Measurements from ENCODE around the gene UBE2E2. TPM values are rescaled to one million over a fixed set of nuclear protein-coding genes. Genes with fewer than 3 reads are reported as not detected.

The UBE2E2 gene
- total and polyA plus RNA-seq, 2 donors (not counting 1 experiment from before 2014, with no cell fraction given) = 16.0 to 45.0 TPM

DNA sequence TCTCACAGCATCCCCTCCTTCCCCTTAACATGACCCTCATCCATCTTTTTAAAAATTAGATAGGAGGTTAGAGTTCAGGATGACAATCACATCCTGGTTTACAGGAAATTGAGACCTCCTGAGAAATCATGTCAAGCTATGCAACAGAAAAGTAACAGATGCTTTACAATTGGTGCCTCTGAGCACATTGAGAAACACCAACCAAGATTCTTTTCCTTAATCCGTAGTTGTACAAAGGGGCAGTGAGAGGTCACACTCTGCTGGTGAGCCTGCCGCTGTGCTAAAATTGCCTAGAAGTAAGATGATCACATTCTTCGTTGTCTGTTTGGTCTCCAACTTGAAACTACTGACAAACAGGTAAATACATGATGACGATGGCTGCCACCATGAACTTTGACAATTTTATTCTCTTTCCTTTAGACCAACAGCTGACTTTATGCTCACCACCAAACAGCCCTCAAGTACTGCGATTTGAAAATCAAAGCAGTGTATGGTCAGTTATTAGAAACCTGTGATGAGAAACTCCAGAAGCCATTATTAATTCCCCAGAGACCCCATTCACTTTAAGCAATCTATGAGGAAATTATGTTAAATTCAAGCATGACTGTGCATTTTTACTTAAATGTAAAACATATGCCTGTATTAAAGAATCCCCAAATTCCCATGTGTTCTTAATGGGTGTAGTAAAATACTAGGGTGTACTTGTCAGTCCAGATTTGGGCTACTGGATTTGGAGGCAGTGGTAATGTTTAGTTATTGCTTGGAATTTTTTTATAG is 392.0 kb downstream of the UBE2E2 start:
- Mint-ChIP-seq H3K4me1 (peaks cover 20% of the 10 kb centered on the region), H3K4me3 (no peak overlapping the region), H3K27me3 (no peaks in the 10 kb centered on the region), H3K9me3 (ENCODE audit: insufficient read depth) (no peaks in the 10 kb centered on the region), H3K27ac (no peak overlapping the region)
- intact Hi-C loops (cut with micrococcal nuclease) = no loop called here
- ATAC-seq (ENCODE audit: low read depth) (no peak), DNase-seq (no peak)
- Histone ChIP-seq H3K9ac (ENCODE audit: low read length) (no peak overlapping the region), H3K27me3 (replicated peaks in 1 of 4; ENCODE audit: control extremely low read depth in 1 of 4, control insufficient read depth in 3 of 4, insufficient read depth in 4 of 4, low read length in 3 of 4) (no peaks in the 10 kb centered on the region), H3K9me3 (ENCODE audit: control extremely low read depth in 1 of 3, control insufficient read depth in 2 of 3, insufficient read depth in 1 of 3, low read length in 2 of 3) (peaks cover 0 to 9% (median 0%) of the 10 kb centered on the region in 3 donors), H3K4me3 (ENCODE audit: control extremely low read depth in 1 of 5, extremely low read depth in 1 of 5, insufficient read depth in 1 of 5, low read depth in 2 of 5, low read length in 4 of 5) (no peak overlapping the region), H3K27ac (ENCODE audit: low read length in 2 of 2) (no peak overlapping the region), H3K36me3 (replicated peaks in 1 of 2; ENCODE audit: control extremely low read depth in 1 of 2, control insufficient read depth in 1 of 2, extremely low read depth in 1 of 2, insufficient read depth in 2 of 2, low read length in 1 of 2) (peaks cover 4% of the 10 kb centered on the region in 2 experiments), H3K4me2 (replicated peaks; ENCODE audit: low read depth, low read length, poor library complexity, severe bottlenecking) (no peak overlapping the region), H2AFZ (ENCODE audit: insufficient read depth, low read depth, low read length, poor library complexity, severe bottlenecking) (no peak overlapping the region), H4K20me1 (ENCODE audit: control insufficient read depth, insufficient read depth, low read length, poor library complexity, severe bottlenecking) (no peaks in the 10 kb centered on the region), H3K4me1 (ENCODE audit: control insufficient read depth in 2 of 2, insufficient read depth in 2 of 2, low read length in 2 of 2) (peaks cover 4 to 14% of the 10 kb centered on the region in 2 donors), H3K79me2 (ENCODE audit: control insufficient read depth, insufficient read depth, low read length) (no peaks in the 10 kb centered on the region)
- TF ChIP-seq, protein P1, sequence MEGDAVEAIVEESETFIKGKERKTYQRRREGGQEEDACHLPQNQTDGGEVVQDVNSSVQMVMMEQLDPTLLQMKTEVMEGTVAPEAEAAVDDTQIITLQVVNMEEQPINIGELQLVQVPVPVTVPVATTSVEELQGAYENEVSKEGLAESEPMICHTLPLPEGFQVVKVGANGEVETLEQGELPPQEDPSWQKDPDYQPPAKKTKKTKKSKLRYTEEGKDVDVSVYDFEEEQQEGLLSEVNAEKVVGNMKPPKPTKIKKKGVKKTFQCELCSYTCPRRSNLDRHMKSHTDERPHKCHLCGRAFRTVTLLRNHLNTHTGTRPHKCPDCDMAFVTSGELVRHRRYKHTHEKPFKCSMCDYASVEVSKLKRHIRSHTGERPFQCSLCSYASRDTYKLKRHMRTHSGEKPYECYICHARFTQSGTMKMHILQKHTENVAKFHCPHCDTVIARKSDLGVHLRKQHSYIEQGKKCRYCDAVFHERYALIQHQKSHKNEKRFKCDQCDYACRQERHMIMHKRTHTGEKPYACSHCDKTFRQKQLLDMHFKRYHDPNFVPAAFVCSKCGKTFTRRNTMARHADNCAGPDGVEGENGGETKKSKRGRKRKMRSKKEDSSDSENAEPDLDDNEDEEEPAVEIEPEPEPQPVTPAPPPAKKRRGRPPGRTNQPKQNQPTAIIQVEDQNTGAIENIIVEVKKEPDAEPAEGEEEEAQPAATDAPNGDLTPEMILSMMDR (IDR thresholded peaks at IDR 0.05) = no peak
- TF ChIP-seq EZH2 (IDR thresholded peaks at IDR 0.05; ENCODE audit: borderline replicate concordance, insufficient read depth, low read depth, low read length, poor library complexity, severe bottlenecking) = no peak
- ChIA-PET POLR2A (no interaction called here), CTCF (no interaction called here)
- WGBS (ENCODE audit: insufficient coverage) = 100% methylated on average over 4 of the region's 5 CpGs

DNA sequence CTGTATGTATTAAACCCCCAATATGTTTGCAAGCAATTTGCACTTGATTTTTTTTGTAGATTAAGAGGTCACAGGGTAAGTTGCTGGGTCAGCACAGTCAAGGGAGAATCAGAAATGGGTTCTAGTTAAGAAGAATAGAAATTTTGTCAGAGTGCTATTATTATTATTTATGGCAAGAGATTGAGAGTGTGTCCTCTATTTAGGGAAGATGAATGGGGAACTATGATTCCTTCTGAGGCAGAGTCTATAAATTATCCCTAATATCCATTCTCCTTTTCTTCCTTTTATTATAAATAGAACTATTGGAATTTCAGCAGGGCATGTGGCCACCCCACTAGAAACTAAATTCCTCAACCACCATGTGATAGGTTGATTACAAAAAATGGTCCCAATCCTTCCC is 392.7 kb downstream of the UBE2E2 start:
- TF ChIP-seq, protein P1 (IDR thresholded peaks at IDR 0.05) = no peak
- no peak for TF ChIP-seq EZH2 (IDR thresholded peaks at IDR 0.05; ENCODE audit: borderline replicate concordance, insufficient read depth, low read depth, low read length, poor library complexity, severe bottlenecking)
- ATAC-seq (ENCODE audit: low read depth) (no peak), DNase-seq (no peak)
- ChIA-PET POLR2A (no interaction called here), CTCF (no interaction called here)
- Histone ChIP-seq H3K27me3 (replicated peaks in 1 of 4; ENCODE audit: control extremely low read depth in 1 of 4, control insufficient read depth in 3 of 4, insufficient read depth in 4 of 4, low read length in 3 of 4) (no peaks in the 10 kb centered on the region), H3K4me3 (ENCODE audit: control extremely low read depth in 1 of 5, extremely low read depth in 1 of 5, insufficient read depth in 1 of 5, low read depth in 2 of 5, low read length in 4 of 5) (no peak overlapping the region), H4K20me1 (ENCODE audit: control insufficient read depth, insufficient read depth, low read length, poor library complexity, severe bottlenecking) (no peaks in the 10 kb centered on the region), H2AFZ (ENCODE audit: insufficient read depth, low read depth, low read length, poor library complexity, severe bottlenecking) (no peak overlapping the region), H3K9ac (ENCODE audit: low read length) (no peak overlapping the region), H3K36me3 (replicated peaks in 1 of 2; ENCODE audit: control extremely low read depth in 1 of 2, control insufficient read depth in 1 of 2, extremely low read depth in 1 of 2, insufficient read depth in 2 of 2, low read length in 1 of 2) (peaks cover 4% of the 10 kb centered on the region in 2 experiments), H3K27ac (ENCODE audit: low read length in 2 of 2) (no peak overlapping the region), H3K4me1 (ENCODE audit: control insufficient read depth in 2 of 2, insufficient read depth in 2 of 2, low read length in 2 of 2) (peaks cover 4 to 11% of the 10 kb centered on the region in 2 donors), H3K4me2 (replicated peaks; ENCODE audit: low read depth, low read length, poor library complexity, severe bottlenecking) (no peak overlapping the region), H3K79me2 (ENCODE audit: control insufficient read depth, insufficient read depth, low read length) (no peaks in the 10 kb centered on the region), H3K9me3 (ENCODE audit: control extremely low read depth in 1 of 3, control insufficient read depth in 2 of 3, insufficient read depth in 1 of 3, low read length in 2 of 3) (peaks cover 0 to 9% (median 0%) of the 10 kb centered on the region in 3 donors)
- Mint-ChIP-seq H3K4me1 (peaks cover 15% of the 10 kb centered on the region), H3K27me3 (no peaks in the 10 kb centered on the region), H3K27ac (no peak overlapping the region), H3K9me3 (ENCODE audit: insufficient read depth) (no peaks in the 10 kb centered on the region), H3K4me3 (no peak overlapping the region)
- intact Hi-C loops (cut with micrococcal nuclease) = no loop called here

All from B cell (primary cell).